SK-N-SH (cell line): ENCODE results near the gene MAP2K2. TPM values are rescaled to one million over a fixed set of nuclear protein-coding genes. Genes with fewer than 3 reads are reported as not detected.

Experiments used
- CTCF ChIA-PET: fragments of 300-600, 350-600 bp; formaldehyde crosslinking; extraction: SDS; loops from one replicate; lab custom pipeline; 2021; lab: Yijun Ruan, JAX
- POLR2A ChIA-PET: fragments of 350-600 bp; sonication (Branson Sonifier 250); formaldehyde crosslinking; extraction: SDS; loops from one replicate; lab custom pipeline; 2020; ENCODE audit warnings: antibody characterized with exemption, inconsistent platforms; lab: Yijun Ruan, JAX
- DNase-seq: peaks from one replicate; pipeline ENCODE4 v3.0.0; 2012
- H2AFZ ChIP-seq: fragments of 200-600 bp; sonication (generic); 2 replicates; pipeline ENCODE4 v1.8.1; 2016; ENCODE audit warnings: antibody characterized with exemption, mild to moderate bottlenecking, low read depth
- H3F3A ChIP-seq: fragments of 200-600 bp; sonication (generic); replicated peaks from 2 replicates; pipeline ENCODE3; 2016; ENCODE audit warnings: antibody characterized with exemption, mild to moderate bottlenecking; ENCODE audit not compliant: insufficient read depth
- H3K27ac ChIP-seq, 2 experiments: fragments of 200-500 bp in 1 of 2; fragments of 200-600 bp in 1 of 2; sonication (Bioruptor generic) in 1 of 2; sonication (generic), shearing (Covaris generic) in 1 of 2; 2 replicates each; pipeline versions ENCODE4 v1.5.1 to v1.6.1; 2014 to 2016; ENCODE audit warnings: low read depth in 2 of 2, inconsistent platforms in 1 of 2, low read length in 1 of 2, mild to moderate bottlenecking in 1 of 2, mixed read lengths in 1 of 2
- H3K27me3 ChIP-seq: fragments of 200-600 bp; sonication (generic), shearing (Covaris generic); 2 replicates; pipeline ENCODE4 v1.6.1; 2016; ENCODE audit warnings: mixed run types; ENCODE audit not compliant: insufficient read depth
- H3K36me3 ChIP-seq, 2 experiments: fragments of 200-500 bp in 1 of 2; fragments of 200-600 bp in 1 of 2; sonication (Bioruptor generic) in 1 of 2; sonication (generic) in 1 of 2; replicated peaks in 1 of 2; 2 replicates each; pipeline versions ENCODE3 to v1.5.1; 2014 to 2016; ENCODE audit warnings: low read length in 1 of 2, mild to moderate bottlenecking in 1 of 2; ENCODE audit not compliant: insufficient read depth in 2 of 2, control insufficient read depth in 1 of 2
- H3K4me1 ChIP-seq, 2 experiments: fragments of 200-500 bp in 1 of 2; fragments of 200-600 bp in 1 of 2; sonication (Bioruptor generic) in 1 of 2; sonication (generic), shearing (Covaris generic) in 1 of 2; 2 replicates each; pipeline versions ENCODE4 v1.5.1 to v1.6.1; 2014 to 2016; ENCODE audit warnings: low read depth in 1 of 2, low read length in 1 of 2, mixed run types in 1 of 2; ENCODE audit not compliant: insufficient read depth in 2 of 2, control insufficient read depth in 1 of 2
- H3K4me2 ChIP-seq: fragments of 200-600 bp; sonication (generic), shearing (Covaris generic); 2 replicates; pipeline ENCODE4 v1.6.1; 2017; ENCODE audit warnings: mixed run types
- H3K4me3 ChIP-seq, 2 experiments: fragments of 200-500 bp in 1 of 2; fragments of 200-600 bp in 1 of 2; sonication (Bioruptor generic) in 1 of 2; sonication (generic), shearing (Covaris generic) in 1 of 2; 2 replicates each; pipeline versions ENCODE4 v1.5.1 to v1.8.1; 2014 to 2016; ENCODE audit warnings: low read depth in 2 of 2, inconsistent platforms in 1 of 2, low read length in 1 of 2, mild to moderate bottlenecking in 1 of 2, mixed read lengths in 1 of 2, moderate library complexity in 1 of 2
- H3K79me2 ChIP-seq: fragments of 200-600 bp; sonication (generic); 2 replicates; pipeline ENCODE4 v1.8.1; 2017; ENCODE audit warnings: mild to moderate bottlenecking; ENCODE audit not compliant: insufficient read depth
- H3K9ac ChIP-seq: fragments of 200-600 bp; sonication (generic); 2 replicates; pipeline ENCODE4 v1.6.1; 2017; ENCODE audit warnings: mixed run types
- H3K9me2 ChIP-seq: fragments of 200-600 bp; sonication (generic); 2 replicates; pipeline ENCODE4 v1.6.1; 2017; ENCODE audit warnings: mixed run types
- H3K9me3 ChIP-seq: fragments of 200-600 bp; sonication (generic); 2 replicates; pipeline ENCODE4 v1.6.1; 2017; ENCODE audit warnings: mixed run types, mild to moderate bottlenecking, moderate library complexity
- H4K20me1 ChIP-seq: fragments of 200-600 bp; sonication (generic); 2 replicates; pipeline ENCODE4 v1.6.1; 2017; ENCODE audit warnings: mild to moderate bottlenecking, mixed run types; ENCODE audit not compliant: insufficient read depth
- CTCF ChIP-seq: fragments of 200-600 bp; sonication (generic); IDR thresholded peaks from 2 replicates; pipeline ENCODE4 v1.6.1; 2017; ENCODE audit warnings: antibody characterized with exemption, mild to moderate bottlenecking, moderate library complexity
- ELF1 ChIP-seq: IDR thresholded peaks from 2 replicates; pipeline ENCODE4 v1.4.0; 2012
- GATA2 ChIP-seq: sonication (generic); formaldehyde crosslinking; IDR thresholded peaks from 2 replicates; pipeline ENCODE4 v1.5.0; 2020; ENCODE audit warnings: mild to moderate bottlenecking, missing genetic modification reagents
- MAX ChIP-seq: IDR thresholded peaks from 2 replicates; pipeline ENCODE4 v1.4.0; 2012; ENCODE audit warnings: low read depth
- MEF2A ChIP-seq: IDR thresholded peaks from 2 replicates; pipeline ENCODE4 v1.4.0; 2012; ENCODE audit warnings: low read depth, borderline replicate concordance
- NFIC ChIP-seq: IDR thresholded peaks from 2 replicates; pipeline ENCODE4 v1.4.0; 2012; ENCODE audit warnings: borderline replicate concordance
- RXRA ChIP-seq: IDR thresholded peaks from 2 replicates; pipeline ENCODE4 v1.4.0; 2012; ENCODE audit warnings: low read depth, mild to moderate bottlenecking, borderline replicate concordance
- TAF1 ChIP-seq: IDR thresholded peaks from 2 replicates; pipeline ENCODE4 v1.6.1; 2012; ENCODE audit warnings: low read depth, mild to moderate bottlenecking, low read length, moderate library complexity, borderline replicate concordance
- TEAD4 ChIP-seq: IDR thresholded peaks from 2 replicates; pipeline ENCODE4 v1.4.0; 2012; ENCODE audit warnings: mild to moderate bottlenecking, borderline replicate concordance; ENCODE audit not compliant: insufficient read depth
- USF2 ChIP-seq: fragments of 150-350 bp; IDR thresholded peaks from 2 replicates; pipeline ENCODE4 v1.6.1; 2017; ENCODE audit warnings: antibody characterized with exemption, low read length, low read depth, borderline replicate concordance
- WGBS: methylation state at CpG from one replicate; pipeline ENCODE4 v1.1.6; 2017; ENCODE audit warnings: low lambda C conversion rate; 5-methylcytosine and 5-hydroxymethylcytosine counted together
- polyA plus RNA-seq, 3 experiments: library from polyadenylated mRNA; depleted of rRNA; stranded (reverse); fragments of >200 nt; gene quantifications; 2 replicates each; pipeline ENCODE4 v1.2.3, GENCODE V29; 2012

The MAP2K2 gene
- polyA plus RNA-seq, 1 of the 3 experiments (the other 2 are of a cell fraction) = 114 TPM

- no peak overlapping the region for H3K27ac ChIP-seq
- CTCF ChIA-PET = no interaction called here
- no peaks in the 10 kb centered on the region for H4K20me1 ChIP-seq
- no peaks in the 10 kb centered on the region for H3F3A ChIP-seq
- WGBS = 98% methylated on average over 22 of the region's 22 CpGs
- POLR2A ChIA-PET = no interaction called here
- DNase-seq = no peak
- H3K36me3 ChIP-seq = peaks cover 0 to 14% of the 10 kb centered on the region in 2 experiments
- H3K9me3 ChIP-seq = no peaks in the 10 kb centered on the region
- no peaks in the 10 kb centered on the region for H3K27me3 ChIP-seq
- no peak overlapping the region for H2AFZ ChIP-seq
- no peak overlapping the region for H3K9ac ChIP-seq
- H3K4me3 ChIP-seq = no peak overlapping the region
- H3K79me2 ChIP-seq = no peaks in the 10 kb centered on the region
- H3K4me1 ChIP-seq = no peaks in the 10 kb centered on the region
- no peak overlapping the region for H3K4me2 ChIP-seq
- TF ChIP-seq TEAD4 (no peak), USF2 (no peak), ELF1 (no peak), GATA2 (no peak), RXRA (no peak), MEF2A (no peak), NFIC (no peak), MAX (no peak)
- no peaks in the 10 kb centered on the region for H3K9me2 ChIP-seq
These were observed 34.0 kb downstream of the MAP2K2 start for GRCh38 chr19:4089946-4090345.

- DNase-seq = no peak
- H3K9me3 ChIP-seq = no peaks in the 10 kb centered on the region
- no peak overlapping the region for H3K9ac ChIP-seq
- ChIA-PET CTCF (interaction anchor here (1.2 kb wide), 1 partner anchor 78 kb away, joined by 3 read pairs; no protein-coding TSS in a partner anchor), POLR2A (no interaction called here)
- H3K4me3 ChIP-seq = no peak overlapping the region
- no peaks in the 10 kb centered on the region for H3K4me1 ChIP-seq
- no peaks in the 10 kb centered on the region for H3K79me2 ChIP-seq
- H3F3A ChIP-seq = no peaks in the 10 kb centered on the region
- no peaks in the 10 kb centered on the region for H4K20me1 ChIP-seq
- TF ChIP-seq TAF1 (no peak), USF2 (no peak), RXRA (no peak)
- no peak overlapping the region for H2AFZ ChIP-seq
- 91% methylated on average over 17 of the region's 26 CpGs for WGBS
- H3K9me2 ChIP-seq = no peaks in the 10 kb centered on the region
- H3K36me3 ChIP-seq = peaks cover 0 to 11% of the 10 kb centered on the region in 2 experiments
- H3K27ac ChIP-seq = no peak overlapping the region
- H3K4me2 ChIP-seq = no peak overlapping the region
- no peaks in the 10 kb centered on the region for H3K27me3 ChIP-seq
These were observed 34.5 kb downstream of the MAP2K2 start for GRCh38 chr19:4089400-4089908.

GRCh38 chr19:4088975-4089374 lies 34.9 kb downstream of the MAP2K2 start:
- peaks cover 0 to 11% of the 10 kb centered on the region in 2 experiments for H3K36me3 ChIP-seq
- CTCF ChIA-PET = interaction anchor here (1.2 kb wide), 1 partner anchor 79 kb away, joined by 3 read pairs; no protein-coding TSS in a partner anchor

More at GRCh38 chr19:4088975-4089374, 34.9 kb downstream of the MAP2K2 start:
- no peaks in the 10 kb centered on the region for H4K20me1 ChIP-seq
- DNase-seq = no peak
- POLR2A ChIA-PET = no interaction called here
- no peak overlapping the region for H3K4me2 ChIP-seq
- H3K27me3 ChIP-seq = no peaks in the 10 kb centered on the region
- H3K9me2 ChIP-seq = no peaks in the 10 kb centered on the region
- TF ChIP-seq MAX (no peak), CTCF (no peak)
- no peaks in the 10 kb centered on the region for H3K4me1 ChIP-seq
- H3K79me2 ChIP-seq = no peaks in the 10 kb centered on the region
- no peaks in the 10 kb centered on the region for H3K9me3 ChIP-seq
- H2AFZ ChIP-seq = no peak overlapping the region
- H3K27ac ChIP-seq = no peak overlapping the region
- H3K4me3 ChIP-seq = no peak overlapping the region
- no peak overlapping the region for H3K9ac ChIP-seq
- WGBS = 86% methylated on average over 2 of the region's 2 CpGs
- H3F3A ChIP-seq = no peaks in the 10 kb centered on the region
